GM23338 (cell line): ENCODE results near the gene RALGPS1. TPM values are rescaled to one million over a fixed set of nuclear protein-coding genes. Genes with fewer than 3 reads are reported as not detected.

Source experiments
- ATAC-seq: fragments of 200-7000 bp; cut with Tn5 transposase; 3 replicates; pipeline ENCODE4 v1.9.1; 2020
- DNase-seq: peaks from one replicate; pipeline ENCODE4 v3.0.0-alpha.2; 2015; ENCODE audit warnings: low spot score
- H2AFZ ChIP-seq: fragments of 200-600 bp; sonication (generic); 2 replicates; pipeline ENCODE4 v1.8.0; 2016; ENCODE audit warnings: antibody characterized with exemption, mild to moderate bottlenecking, moderate library complexity
- H3F3A ChIP-seq: fragments of 200-600 bp; sonication (generic); replicated peaks from 2 replicates; pipeline ENCODE4 v1.8.0; 2017; ENCODE audit warnings: antibody characterized with exemption, mixed run types, low read depth
- H3K27ac ChIP-seq: fragments of 200-600 bp; sonication (generic); 2 replicates; pipeline ENCODE4 v1.6.1; 2016; ENCODE audit warnings: low read depth
- H3K27me3 ChIP-seq: fragments of 200-600 bp; sonication (generic); 2 replicates; pipeline ENCODE4 v1.8.0; 2016; ENCODE audit warnings: mild to moderate bottlenecking, mixed run types, moderate library complexity; ENCODE audit not compliant: insufficient read depth
- H3K36me3 ChIP-seq: fragments of 200-600 bp; sonication (generic); 2 replicates; pipeline ENCODE4 v1.8.0; 2016; ENCODE audit warnings: mild to moderate bottlenecking; ENCODE audit not compliant: insufficient read depth
- H3K4me1 ChIP-seq: fragments of 200-600 bp; sonication (generic); 2 replicates; pipeline ENCODE4 v1.8.0; 2016; ENCODE audit warnings: mild to moderate bottlenecking, moderate library complexity; ENCODE audit not compliant: insufficient read depth
- H3K4me2 ChIP-seq: fragments of 200-600 bp; sonication (generic); 2 replicates; pipeline ENCODE4 v1.7.1; 2017; ENCODE audit warnings: mixed run types
- H3K4me3 ChIP-seq: fragments of 200-600 bp; sonication (generic); 2 replicates; pipeline ENCODE4 v1.6.1; 2016; ENCODE audit warnings: mixed run types
- H3K79me2 ChIP-seq: fragments of 200-600 bp; sonication (generic); replicated peaks from 2 replicates; pipeline ENCODE4 v1.8.0; 2017; ENCODE audit warnings: mild to moderate bottlenecking; ENCODE audit not compliant: insufficient read depth
- H3K9me2 ChIP-seq: fragments of 200-600 bp; sonication (generic); 2 replicates; pipeline ENCODE4 v1.8.0; 2017; ENCODE audit not compliant: insufficient read depth
- H4K20me1 ChIP-seq: fragments of 200-600 bp; sonication (generic); replicated peaks from 2 replicates; pipeline ENCODE4 v1.8.0; 2017; ENCODE audit warnings: mild to moderate bottlenecking; ENCODE audit not compliant: insufficient read depth
- H3K27ac Mint-ChIP-seq: 2 replicates; pipeline ENCODE4 v1.8.0; 2020; ENCODE audit warnings: inconsistent platforms, mild to moderate bottlenecking, moderate library complexity, mixed read lengths
- H3K27me3 Mint-ChIP-seq: 3 replicates; pipeline ENCODE4 v1.8.0; 2022; ENCODE audit warnings: low read depth, mild to moderate bottlenecking, moderate library complexity, mixed read lengths, inconsistent platforms; ENCODE audit not compliant: insufficient read depth, poor library complexity
- H3K36me3 Mint-ChIP-seq: 3 replicates; pipeline ENCODE4 v1.8.0; 2021; ENCODE audit warnings: low read depth, mild to moderate bottlenecking, inconsistent platforms, moderate library complexity, mixed read lengths
- H3K4me1 Mint-ChIP-seq: 3 replicates; pipeline ENCODE4 v1.8.0; 2020; ENCODE audit warnings: mild to moderate bottlenecking, inconsistent platforms, mixed read lengths
- H3K4me3 Mint-ChIP-seq: 3 replicates; pipeline ENCODE4 v1.8.0; 2021; ENCODE audit warnings: moderate library complexity, mild to moderate bottlenecking, inconsistent platforms, mixed read lengths
- H3K9me3 Mint-ChIP-seq: 3 replicates; pipeline ENCODE4 v1.8.0; 2020; ENCODE audit warnings: moderate library complexity, mild to moderate bottlenecking, inconsistent platforms, mixed read lengths
- EZH2 ChIP-seq: fragments of 200-600 bp; sonication (generic); IDR thresholded peaks from one replicate; pipeline ENCODE4 v1.8.0; 2017; ENCODE audit warnings: antibody characterized with exemption, mild to moderate bottlenecking, low read depth; ENCODE audit not compliant: unreplicated experiment
- EZH2phosphoT487 ChIP-seq: fragments of 200-600 bp; sonication (generic); IDR thresholded peaks from one replicate; pipeline ENCODE4 v1.8.1; 2018; ENCODE audit warnings: antibody characterized with exemption; ENCODE audit not compliant: unreplicated experiment
- JUNB ChIP-seq: IDR thresholded peaks from one replicate; pipeline ENCODE4 v1.6.1; 2016; ENCODE audit warnings: antibody characterized with exemption; ENCODE audit not compliant: unreplicated experiment
- POLR2AphosphoS5 ChIP-seq: IDR thresholded peaks from 2 replicates; pipeline ENCODE4 v1.6.1; 2016; ENCODE audit warnings: antibody characterized with exemption, low read depth
- ZNF331 ChIP-seq: fragments of 250-450 bp; sonication (Bioruptor Pico); IDR thresholded peaks from 2 replicates; pipeline ENCODE4 v1.5.0; 2020; ENCODE audit warnings: low read depth, mild to moderate bottlenecking, moderate library complexity
- polyA plus RNA-seq: library from polyadenylated mRNA; unstranded; fragments of >200 nt; fragmentation: Nextera tagmentation; extraction: Ambion mirVana; gene quantifications from 2 replicates; pipeline ENCODE4 v1.2.1, GENCODE V29; 2016
- total RNA-seq: library from RNA; depleted of rRNA; stranded (reverse); fragments of >200 nt; shearing (Covaris generic); gene quantifications from 2 replicates; pipeline ENCODE4 v1.2.3, GENCODE V29; 2014
- TF ChIP-seq, protein P1 (sequence below): fragments of 250-450 bp; sonication (Bioruptor Pico); IDR thresholded peaks from 2 replicates; pipeline ENCODE4 v1.5.0; 2020; ENCODE audit warnings: mild to moderate bottlenecking, moderate library complexity
- TF ChIP-seq, protein P2 (sequence below): IDR thresholded peaks from 2 replicates; pipeline ENCODE4 v1.6.1; 2016; ENCODE audit warnings: antibody characterized with exemption

Gene RALGPS1
- total and polyA plus RNA-seq, 2 experiments from 2014 or later: 18.2 to 57.1 TPM

DNA sequence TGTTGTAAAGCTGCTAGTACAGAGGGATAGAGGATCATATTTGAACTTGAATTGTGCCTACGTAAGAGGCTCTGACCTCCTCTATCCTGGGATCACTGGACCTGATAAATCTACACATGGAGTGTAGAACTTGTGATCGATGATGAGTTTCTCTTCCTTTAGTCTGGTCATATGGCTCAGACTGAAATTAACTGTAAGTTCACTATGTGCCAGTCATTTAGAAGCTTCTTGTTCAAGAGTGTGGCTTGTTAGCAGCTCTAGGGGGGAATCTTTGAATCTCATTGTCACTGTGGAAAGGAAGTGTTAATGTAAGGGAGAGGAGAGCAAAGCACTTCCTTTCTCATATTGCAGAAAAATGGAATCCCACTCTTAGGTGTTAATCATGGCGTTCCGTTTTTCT is 42.1 kb upstream of the RALGPS1 start (continued):
- TF ChIP-seq, protein P1, sequence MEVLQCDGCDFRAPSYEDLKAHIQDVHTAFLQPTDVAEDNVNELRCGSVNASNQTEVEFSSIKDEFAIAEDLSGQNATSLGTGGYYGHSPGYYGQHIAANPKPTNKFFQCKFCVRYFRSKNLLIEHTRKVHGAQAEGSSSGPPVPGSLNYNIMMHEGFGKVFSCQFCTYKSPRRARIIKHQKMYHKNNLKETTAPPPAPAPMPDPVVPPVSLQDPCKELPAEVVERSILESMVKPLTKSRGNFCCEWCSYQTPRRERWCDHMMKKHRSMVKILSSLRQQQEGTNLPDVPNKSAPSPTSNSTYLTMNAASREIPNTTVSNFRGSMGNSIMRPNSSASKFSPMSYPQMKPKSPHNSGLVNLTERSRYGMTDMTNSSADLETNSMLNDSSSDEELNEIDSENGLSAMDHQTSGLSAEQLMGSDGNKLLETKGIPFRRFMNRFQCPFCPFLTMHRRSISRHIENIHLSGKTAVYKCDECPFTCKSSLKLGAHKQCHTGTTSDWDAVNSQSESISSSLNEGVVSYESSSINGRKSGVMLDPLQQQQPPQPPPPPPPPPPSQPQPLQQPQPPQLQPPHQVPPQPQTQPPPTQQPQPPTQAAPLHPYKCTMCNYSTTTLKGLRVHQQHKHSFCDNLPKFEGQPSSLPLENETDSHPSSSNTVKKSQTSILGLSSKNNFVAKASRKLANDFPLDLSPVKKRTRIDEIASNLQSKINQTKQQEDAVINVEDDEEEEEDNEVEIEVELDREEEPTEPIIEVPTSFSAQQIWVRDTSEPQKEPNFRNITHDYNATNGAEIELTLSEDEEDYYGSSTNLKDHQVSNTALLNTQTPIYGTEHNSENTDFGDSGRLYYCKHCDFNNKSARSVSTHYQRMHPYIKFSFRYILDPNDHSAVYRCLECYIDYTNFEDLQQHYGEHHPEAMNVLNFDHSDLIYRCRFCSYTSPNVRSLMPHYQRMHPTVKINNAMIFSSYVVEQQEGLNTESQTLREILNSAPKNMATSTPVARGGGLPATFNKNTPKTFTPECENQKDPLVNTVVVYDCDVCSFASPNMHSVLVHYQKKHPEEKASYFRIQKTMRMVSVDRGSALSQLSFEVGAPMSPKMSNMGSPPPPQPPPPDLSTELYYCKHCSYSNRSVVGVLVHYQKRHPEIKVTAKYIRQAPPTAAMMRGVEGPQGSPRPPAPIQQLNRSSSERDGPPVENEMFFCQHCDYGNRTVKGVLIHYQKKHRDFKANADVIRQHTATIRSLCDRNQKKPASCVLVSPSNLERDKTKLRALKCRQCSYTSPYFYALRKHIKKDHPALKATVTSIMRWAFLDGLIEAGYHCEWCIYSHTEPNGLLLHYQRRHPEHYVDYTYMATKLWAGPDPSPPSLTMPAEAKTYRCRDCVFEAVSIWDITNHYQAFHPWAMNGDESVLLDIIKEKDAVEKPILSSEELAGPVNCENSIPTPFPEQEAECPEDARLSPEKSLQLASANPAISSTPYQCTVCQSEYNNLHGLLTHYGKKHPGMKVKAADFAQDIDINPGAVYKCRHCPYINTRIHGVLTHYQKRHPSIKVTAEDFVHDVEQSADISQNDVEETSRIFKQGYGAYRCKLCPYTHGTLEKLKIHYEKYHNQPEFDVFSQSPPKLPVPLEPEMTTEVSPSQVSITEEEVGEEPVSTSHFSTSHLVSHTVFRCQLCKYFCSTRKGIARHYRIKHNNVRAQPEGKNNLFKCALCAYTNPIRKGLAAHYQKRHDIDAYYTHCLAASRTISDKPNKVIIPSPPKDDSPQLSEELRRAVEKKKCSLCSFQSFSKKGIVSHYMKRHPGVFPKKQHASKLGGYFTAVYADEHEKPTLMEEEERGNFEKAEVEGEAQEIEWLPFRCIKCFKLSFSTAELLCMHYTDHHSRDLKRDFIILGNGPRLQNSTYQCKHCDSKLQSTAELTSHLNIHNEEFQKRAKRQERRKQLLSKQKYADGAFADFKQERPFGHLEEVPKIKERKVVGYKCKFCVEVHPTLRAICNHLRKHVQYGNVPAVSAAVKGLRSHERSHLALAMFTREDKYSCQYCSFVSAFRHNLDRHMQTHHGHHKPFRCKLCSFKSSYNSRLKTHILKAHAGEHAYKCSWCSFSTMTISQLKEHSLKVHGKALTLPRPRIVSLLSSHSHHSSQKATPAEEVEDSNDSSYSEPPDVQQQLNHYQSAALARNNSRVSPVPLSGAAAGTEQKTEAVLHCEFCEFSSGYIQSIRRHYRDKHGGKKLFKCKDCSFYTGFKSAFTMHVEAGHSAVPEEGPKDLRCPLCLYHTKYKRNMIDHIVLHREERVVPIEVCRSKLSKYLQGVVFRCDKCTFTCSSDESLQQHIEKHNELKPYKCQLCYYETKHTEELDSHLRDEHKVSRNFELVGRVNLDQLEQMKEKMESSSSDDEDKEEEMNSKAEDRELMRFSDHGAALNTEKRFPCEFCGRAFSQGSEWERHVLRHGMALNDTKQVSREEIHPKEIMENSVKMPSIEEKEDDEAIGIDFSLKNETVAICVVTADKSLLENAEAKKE (CRISPR knock-in tag): no peak

DNA sequence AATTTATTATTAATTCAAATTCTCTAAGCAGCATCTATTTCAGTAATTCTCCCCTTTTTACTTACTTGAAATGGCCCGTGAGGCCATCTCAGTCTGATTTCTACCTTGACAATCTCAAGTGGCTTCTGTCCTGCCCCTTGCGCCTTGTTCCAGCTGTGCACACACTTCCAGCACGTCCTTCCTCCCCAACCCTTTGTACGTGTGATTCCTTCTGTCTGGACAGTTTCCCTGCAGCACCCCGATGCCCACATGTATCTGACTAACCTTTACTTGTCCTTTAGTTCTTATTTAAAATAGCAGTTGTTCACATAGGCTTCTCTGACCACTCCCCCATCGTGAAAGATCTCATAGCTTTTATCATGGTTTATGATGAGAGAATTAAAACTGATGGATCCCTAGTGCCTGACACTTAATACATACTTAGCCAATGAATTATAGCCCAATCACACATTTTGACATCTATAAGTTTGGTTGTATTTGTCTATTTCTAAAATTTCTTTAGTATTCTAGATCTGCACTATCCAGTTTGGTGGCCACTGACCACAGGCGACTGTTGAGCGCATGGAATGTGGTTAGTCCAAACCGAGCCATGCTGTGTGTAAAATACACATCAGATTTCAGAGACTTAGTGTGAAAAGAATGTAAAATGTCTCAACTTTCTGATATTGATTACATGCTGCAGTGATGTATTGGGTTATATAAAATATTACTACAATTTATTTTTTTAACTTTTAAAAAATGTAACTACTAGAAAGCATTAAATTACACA is 39.9 kb upstream of the RALGPS1 start:
- peaks cover 86% of the 10 kb centered on the region for H3K79me2 ChIP-seq
- H3K4me1 Mint-ChIP-seq: peaks cover 15% of the 10 kb centered on the region
- no peak for TF ChIP-seq EZH2phosphoT487
- TF ChIP-seq EZH2: no peak
- no peak for TF ChIP-seq ZNF331 (CRISPR knock-in tag)
- no peak for TF ChIP-seq POLR2AphosphoS5
- TF ChIP-seq, protein P2, sequence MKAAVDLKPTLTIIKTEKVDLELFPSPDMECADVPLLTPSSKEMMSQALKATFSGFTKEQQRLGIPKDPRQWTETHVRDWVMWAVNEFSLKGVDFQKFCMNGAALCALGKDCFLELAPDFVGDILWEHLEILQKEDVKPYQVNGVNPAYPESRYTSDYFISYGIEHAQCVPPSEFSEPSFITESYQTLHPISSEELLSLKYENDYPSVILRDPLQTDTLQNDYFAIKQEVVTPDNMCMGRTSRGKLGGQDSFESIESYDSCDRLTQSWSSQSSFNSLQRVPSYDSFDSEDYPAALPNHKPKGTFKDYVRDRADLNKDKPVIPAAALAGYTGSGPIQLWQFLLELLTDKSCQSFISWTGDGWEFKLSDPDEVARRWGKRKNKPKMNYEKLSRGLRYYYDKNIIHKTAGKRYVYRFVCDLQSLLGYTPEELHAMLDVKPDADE: no peak
- TF ChIP-seq JUNB: no peak
- no peaks in the 10 kb centered on the region for H3K27me3 ChIP-seq
- H3K36me3 ChIP-seq: no peaks in the 10 kb centered on the region
- H3F3A ChIP-seq: no peaks in the 10 kb centered on the region
- peaks cover 14% of the 10 kb centered on the region for H3K36me3 Mint-ChIP-seq
- no peak for DNase-seq
- H3K9me2 ChIP-seq: no peaks in the 10 kb centered on the region
- no peak overlapping the region for H3K27ac Mint-ChIP-seq
- no peak overlapping the region for H2AFZ ChIP-seq
- peaks cover 2% of the 10 kb centered on the region; the same call in 2 of the 3 replicates for H3K9me3 Mint-ChIP-seq
- peaks cover 2% of the 10 kb centered on the region for H3K27me3 Mint-ChIP-seq
- H3K4me2 ChIP-seq: no peak overlapping the region
- H4K20me1 ChIP-seq: peaks cover 14% of the 10 kb centered on the region
- no peak for ATAC-seq
- H3K4me3 Mint-ChIP-seq: no peak overlapping the region
- no peak overlapping the region for H3K27ac ChIP-seq
- 0 out of 2 replicates have a peak, but pooled peaks cover 8% of the 10 kb centered on the region for H3K4me1 ChIP-seq
- no peak overlapping the region for H3K4me3 ChIP-seq
